Vein endothelial cell (primary cell): Measurements from ENCODE around the gene CSF1R. TPM values are rescaled to one million over a fixed set of nuclear protein-coding genes. Genes with fewer than 3 reads are reported as not detected.

Source experiments
- small RNA-seq: library from RNA; depleted of rRNA; stranded (forward); fragments of <200 nt; gene quantifications from one replicate; pipeline ENCODE3, GENCODE V24; 2012
- total RNA-seq: library from RNA; depleted of rRNA; stranded (reverse); fragments of >200 nt; gene quantifications from 2 replicates; pipeline ENCODE4 v1.2.3, GENCODE V29; 2012

The CSF1R gene
- not detected in 2 replicates for total RNA-seq

DNA sequence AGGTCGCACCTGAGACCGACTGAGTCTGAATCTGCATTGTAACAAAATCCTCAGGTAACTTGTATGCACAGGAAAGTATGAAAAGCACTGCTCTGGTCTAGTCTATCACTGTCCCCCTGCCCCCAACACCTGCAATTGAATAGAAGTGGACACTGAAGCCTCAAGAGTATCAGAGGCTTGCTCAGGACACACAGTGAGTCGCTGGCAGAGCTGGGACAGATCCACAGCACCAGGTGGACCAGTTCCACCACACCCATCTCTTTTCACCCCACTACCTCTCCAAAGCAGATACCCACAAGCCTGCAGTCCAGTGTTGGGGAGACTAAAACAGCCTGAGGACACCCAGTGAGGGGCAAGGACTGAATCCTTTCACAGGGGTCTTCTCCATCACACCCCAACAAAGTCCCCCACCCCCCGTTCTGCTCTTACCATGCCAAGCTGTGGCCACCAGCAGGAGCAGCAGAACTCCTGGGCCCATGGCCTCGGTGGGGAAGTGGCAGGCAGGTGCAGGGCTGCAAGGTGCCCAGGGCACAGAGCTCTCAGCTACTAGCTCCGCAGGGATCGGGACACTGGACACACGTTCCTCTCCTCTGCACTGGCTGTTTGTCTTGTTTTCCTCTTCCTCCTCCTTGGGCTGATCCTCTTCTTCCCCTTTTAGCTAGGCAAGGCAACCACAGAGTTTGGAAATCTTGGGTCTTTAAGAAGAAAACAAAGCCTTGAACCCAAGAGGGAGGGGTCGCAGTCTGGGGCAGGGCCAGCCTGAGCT is at the start of gene CSF1R:
TSS of gene CSF1R (minus strand) at position 605 of the 766 bp plus-strand sequence. CDS start at position 478, 127 bp downstream.

Small RNA genes within 50 kb of the gene (small RNA-seq; reads per million reads assigned to genes)
- not detected for gene RF00019

Other genes with a start within 250 kb of the CSF1R start
- gene PDE6A, start 141.8 kb downstream of the CSF1R start, total RNA-seq: under 0.01 TPM in 1 of 2 replicates, not detected in the other
- gene SLC26A2, start 125.8 kb downstream of the CSF1R start, total RNA-seq: 28.4 and 33.4 TPM in 2 replicates
- 4.2 and 5.5 TPM in 2 replicates for gene TIGD6, start 85.9 kb downstream of the CSF1R start, total RNA-seq
- 37.2 and 41.7 TPM in 2 replicates for gene HMGXB3, start 85.8 kb downstream of the CSF1R start, total RNA-seq
- 1.3 and 5.9 TPM in 2 replicates for gene PDGFRB, start 69.3 kb upstream of the CSF1R start, total RNA-seq
- not detected in 2 replicates for gene CDX1, start 80.2 kb upstream of the CSF1R start, total RNA-seq
- not detected in 2 replicates for gene SLC6A7, start 103.5 kb upstream of the CSF1R start, total RNA-seq
- not detected in 2 replicates for gene CAMK2A, start 203.2 kb upstream of the CSF1R start, total RNA-seq
- under 0.01 and 0.19 TPM in 2 replicates for gene ARSI, start 216.4 kb upstream of the CSF1R start, total RNA-seq